HL-60 (cell line): Measurements from ENCODE around the gene MKRN1.

Experiments used
- DNase-seq, 2 experiments: peaks; one replicate each; pipeline ENCODE4 v3.0.0-alpha.2; 2010 to 2020; ENCODE audit warnings: low read depth in 1 of 2, low spot score in 1 of 2
- H3K27ac ChIP-seq: fragments of 250-450 bp; sonication (Bioruptor Pico); replicated peaks from 2 replicates; pipeline ENCODE4 v1.5.1; 2020; ENCODE audit warnings: mild to moderate bottlenecking, moderate library complexity
- H3K27me3 ChIP-seq: fragments of 250-450 bp; sonication (Bioruptor Pico); 2 replicates; pipeline ENCODE4 v1.5.1; 2021; ENCODE audit warnings: mild to moderate bottlenecking, moderate library complexity; ENCODE audit not compliant: insufficient read depth, poor library complexity, severe bottlenecking
- H3K4me3 ChIP-seq: replicated peaks from 2 replicates; pipeline ENCODE4 v1.5.1; 2011; ENCODE audit warnings: mild to moderate bottlenecking, control low read depth, low read length; ENCODE audit not compliant: insufficient read depth
- GABPA ChIP-seq: IDR thresholded peaks from 2 replicates; pipeline ENCODE4 v1.6.1; 2012; ENCODE audit warnings: low read depth
- POLR2AphosphoS5 ChIP-seq: IDR thresholded peaks from 2 replicates; pipeline ENCODE4 v1.6.1; 2012; ENCODE audit warnings: low read depth
- REST ChIP-seq: IDR thresholded peaks from 2 replicates; pipeline ENCODE4 v1.6.1; 2012; ENCODE audit warnings: low read depth; ENCODE audit not compliant: insufficient replicate concordance
- SPI1 ChIP-seq: IDR thresholded peaks from 2 replicates; pipeline ENCODE4 v1.6.1; 2012; ENCODE audit warnings: low read depth, mild to moderate bottlenecking, borderline replicate concordance
- TF ChIP-seq, protein P1 (sequence below): IDR thresholded peaks from one replicate; pipeline ENCODE4 v1.5.1; 2011; ENCODE audit warnings: low read length, control low read depth, inconsistent platforms; ENCODE audit not compliant: insufficient read depth

MKRN1 gene

DNA sequence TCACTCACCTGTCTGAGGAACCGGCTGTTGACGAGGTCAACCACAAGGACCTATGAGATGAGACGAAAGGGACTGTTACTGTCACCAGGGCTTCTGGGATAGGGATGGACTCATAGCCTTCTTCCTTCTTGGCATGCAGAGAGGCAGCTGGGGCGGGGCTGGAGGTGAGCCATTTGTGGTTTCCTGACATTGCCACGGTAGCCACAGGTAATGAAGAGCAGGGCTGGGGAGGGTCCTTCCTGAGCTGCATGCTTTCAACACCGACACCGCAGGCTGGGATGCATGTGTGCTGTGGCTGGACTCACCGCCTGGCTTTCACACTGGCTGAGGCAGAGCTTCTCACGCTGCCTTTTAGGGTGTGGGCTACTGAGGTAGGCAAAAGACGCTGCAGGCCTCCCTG is 46.4 kb upstream of the MKRN1 start:
- no peak overlapping the region for H3K27ac ChIP-seq
- H3K27me3 ChIP-seq = no peaks in the 10 kb centered on the region
- peak in 1 of 2 experiments; percentile 22 for DNase-seq
- H3K4me3 ChIP-seq = no peak overlapping the region
- TF ChIP-seq, protein P1, sequence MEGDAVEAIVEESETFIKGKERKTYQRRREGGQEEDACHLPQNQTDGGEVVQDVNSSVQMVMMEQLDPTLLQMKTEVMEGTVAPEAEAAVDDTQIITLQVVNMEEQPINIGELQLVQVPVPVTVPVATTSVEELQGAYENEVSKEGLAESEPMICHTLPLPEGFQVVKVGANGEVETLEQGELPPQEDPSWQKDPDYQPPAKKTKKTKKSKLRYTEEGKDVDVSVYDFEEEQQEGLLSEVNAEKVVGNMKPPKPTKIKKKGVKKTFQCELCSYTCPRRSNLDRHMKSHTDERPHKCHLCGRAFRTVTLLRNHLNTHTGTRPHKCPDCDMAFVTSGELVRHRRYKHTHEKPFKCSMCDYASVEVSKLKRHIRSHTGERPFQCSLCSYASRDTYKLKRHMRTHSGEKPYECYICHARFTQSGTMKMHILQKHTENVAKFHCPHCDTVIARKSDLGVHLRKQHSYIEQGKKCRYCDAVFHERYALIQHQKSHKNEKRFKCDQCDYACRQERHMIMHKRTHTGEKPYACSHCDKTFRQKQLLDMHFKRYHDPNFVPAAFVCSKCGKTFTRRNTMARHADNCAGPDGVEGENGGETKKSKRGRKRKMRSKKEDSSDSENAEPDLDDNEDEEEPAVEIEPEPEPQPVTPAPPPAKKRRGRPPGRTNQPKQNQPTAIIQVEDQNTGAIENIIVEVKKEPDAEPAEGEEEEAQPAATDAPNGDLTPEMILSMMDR = no peak
- no peak for TF ChIP-seq SPI1

DNA sequence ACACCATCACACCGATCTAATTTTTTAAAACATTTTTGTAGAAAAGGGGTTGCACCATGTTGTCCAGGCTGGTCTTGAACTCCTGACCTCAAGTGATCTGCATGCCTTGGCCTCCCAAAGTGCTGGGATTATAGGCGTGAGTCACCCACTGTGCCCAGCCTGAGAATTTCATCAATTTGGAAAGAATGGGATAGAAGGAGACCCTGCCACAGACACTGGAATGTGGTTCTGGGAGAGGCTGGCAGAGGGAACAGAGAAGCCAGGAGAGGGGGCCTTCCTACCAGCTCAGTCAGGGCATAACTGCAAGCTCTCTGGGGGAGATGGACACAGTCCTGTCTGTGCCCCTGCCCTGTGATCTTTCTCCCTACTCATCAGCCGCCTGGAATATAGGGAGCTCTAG is 42.1 kb upstream of the MKRN1 start:
- no peak for DNase-seq
- Histone ChIP-seq H3K27me3 (no peaks in the 10 kb centered on the region), H3K27ac (no peak overlapping the region), H3K4me3 (no peak overlapping the region)
- no peak for TF ChIP-seq GABPA

GRCh38 chr7:140519007-140519399 is 39.7 kb upstream of the MKRN1 start:
- no peak overlapping the region for H3K27ac ChIP-seq
- no peak overlapping the region for H3K4me3 ChIP-seq
- DNase-seq = no peak
- H3K27me3 ChIP-seq = no peaks in the 10 kb centered on the region
- no peak for TF ChIP-seq POLR2AphosphoS5
- TF ChIP-seq SPI1 = no peak
- TF ChIP-seq, protein P1 = no peak
- no peak for TF ChIP-seq GABPA
- no peak for TF ChIP-seq REST

DNA sequence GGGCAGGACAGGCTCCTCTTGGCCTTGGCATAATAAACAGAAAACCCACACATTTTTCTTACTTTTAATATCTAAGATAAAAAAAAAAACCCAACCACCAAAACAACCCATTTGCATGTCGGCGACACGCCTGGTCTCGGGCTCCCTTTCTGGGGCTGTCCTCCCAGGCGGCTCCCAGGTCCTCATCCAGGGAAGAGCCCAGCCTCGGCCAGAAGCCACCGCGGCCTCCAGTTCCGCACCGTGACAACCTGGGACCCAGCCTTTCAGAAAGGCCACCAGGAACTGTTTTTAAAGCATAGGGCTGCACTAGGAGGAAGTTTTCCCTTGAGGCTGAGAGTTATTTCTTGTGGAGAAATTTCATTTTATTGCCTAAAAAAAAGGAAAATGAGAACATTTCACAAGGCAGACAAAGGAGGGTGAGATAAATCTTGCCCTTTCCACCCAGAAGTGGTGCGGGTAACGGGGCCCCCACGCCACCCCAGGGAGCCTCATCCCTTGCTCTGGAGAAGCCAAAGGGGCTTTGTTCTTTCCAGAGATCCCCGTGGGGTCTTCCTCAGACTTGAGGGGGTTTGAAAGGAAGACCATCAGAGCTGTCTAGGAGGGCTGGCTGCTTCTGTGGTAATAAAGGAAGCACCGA is 39.2 kb upstream of the MKRN1 start:
- Histone ChIP-seq H3K27me3 (no peaks in the 10 kb centered on the region), H3K4me3 (no peak overlapping the region), H3K27ac (no peak overlapping the region)
- DNase-seq = no peak
- TF ChIP-seq SPI1 (no peak), REST (no peak), GABPA (no peak), POLR2AphosphoS5 (no peak)
- TF ChIP-seq, protein P1 = no peak
